Inflammatory macrophage treated with lipopolysaccharide for 4 hours (primary cell): Measurements from ENCODE around the gene TXN2.
A peak's percentile ranks its signal among the peaks of the same experiment; 100 is the strongest.
"Not testable (repeated sequence)": the region's sequence is repeated elsewhere in the genome, so short reads cannot be mapped to it uniquely, and the experiment has no call there.

ENCODE experiments used
- DNase-seq: peaks from one replicate; pipeline ENCODE4 v3.0.0-alpha.2; 2020

TXN2 gene

DNA sequence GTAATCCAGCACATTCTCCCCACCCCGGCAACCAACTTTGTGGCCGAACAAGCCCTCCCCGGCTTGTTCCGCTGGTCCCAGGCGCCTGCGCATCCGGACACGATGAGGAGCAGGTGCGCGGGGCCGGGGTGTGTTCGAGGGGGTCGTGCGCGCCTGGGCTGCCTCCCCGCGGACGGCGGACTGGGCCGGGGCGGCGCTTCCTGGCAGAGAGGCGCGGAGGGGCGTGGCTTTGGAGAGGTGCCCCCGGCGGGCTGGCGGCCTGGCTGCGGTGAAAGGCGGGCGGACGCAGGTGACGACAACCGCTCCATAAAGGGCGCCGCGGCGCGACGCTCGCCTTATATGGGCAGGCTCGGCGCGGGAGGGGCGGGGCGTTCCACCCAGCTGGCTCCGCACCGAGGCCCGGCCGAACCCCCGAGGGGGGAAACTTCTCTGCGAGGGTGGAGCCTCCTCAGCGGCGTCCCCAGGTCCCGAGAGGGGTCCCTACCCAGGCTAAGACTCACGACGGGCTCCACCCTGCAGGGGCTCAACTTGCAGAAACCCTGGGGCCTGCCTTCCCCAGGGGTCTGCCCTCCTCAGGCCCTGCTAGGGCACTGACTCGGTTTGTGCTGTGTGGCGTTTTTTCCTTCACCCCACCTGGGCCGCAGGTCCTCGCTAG lies 26.4 kb downstream of the TXN2 start:
- DNase-seq = peak; percentile 41

DNA sequence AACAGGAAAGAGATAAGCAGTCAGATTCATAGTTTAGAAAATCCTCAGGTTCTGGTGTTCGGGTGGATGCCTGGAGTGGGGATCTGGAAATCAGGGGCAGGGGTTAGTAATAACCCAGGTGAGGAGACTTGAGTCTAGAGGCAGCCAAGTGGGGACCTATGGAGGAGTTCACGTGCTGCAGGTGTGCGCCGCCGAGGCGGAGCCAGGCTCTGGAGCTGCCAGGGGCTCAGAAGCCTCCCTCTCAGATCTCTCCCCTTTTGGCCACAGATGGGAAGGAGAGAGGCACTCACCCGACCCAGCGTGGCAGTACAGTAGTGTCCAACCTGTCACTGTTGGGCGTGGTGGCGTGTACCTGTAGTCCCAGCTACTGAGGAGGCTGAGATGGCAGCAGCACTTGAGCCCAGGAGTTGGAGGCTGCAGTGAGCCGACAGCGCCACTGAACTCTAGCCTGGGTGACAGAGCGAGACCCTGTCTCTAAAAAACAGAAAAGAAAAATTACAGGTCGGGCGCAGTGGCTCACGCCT lies 27.5 kb downstream of the TXN2 start:
- no peak for DNase-seq

- DNase-seq = not testable (repeated sequence)
Observed at GRCh38 chr22:36452978-36453607, 28.3 kb downstream of the TXN2 start.

GRCh38 chr22:36452250-36452977 lies 29.0 kb downstream of the TXN2 start:
- DNase-seq = no peak

- not testable (repeated sequence) for DNase-seq
Observed at GRCh38 chr22:36450923-36451322, 30.5 kb downstream of the TXN2 start.

GRCh38 chr22:36449596-36450175 lies 31.8 kb downstream of the TXN2 start:
- no peak for DNase-seq

- peak; percentile 26 for DNase-seq
Observed at GRCh38 chr22:36447632-36448031, 33.8 kb downstream of the TXN2 start.

GRCh38 chr22:36445158-36445668 lies 36.2 kb downstream of the TXN2 start:
- no peak for DNase-seq

DNA sequence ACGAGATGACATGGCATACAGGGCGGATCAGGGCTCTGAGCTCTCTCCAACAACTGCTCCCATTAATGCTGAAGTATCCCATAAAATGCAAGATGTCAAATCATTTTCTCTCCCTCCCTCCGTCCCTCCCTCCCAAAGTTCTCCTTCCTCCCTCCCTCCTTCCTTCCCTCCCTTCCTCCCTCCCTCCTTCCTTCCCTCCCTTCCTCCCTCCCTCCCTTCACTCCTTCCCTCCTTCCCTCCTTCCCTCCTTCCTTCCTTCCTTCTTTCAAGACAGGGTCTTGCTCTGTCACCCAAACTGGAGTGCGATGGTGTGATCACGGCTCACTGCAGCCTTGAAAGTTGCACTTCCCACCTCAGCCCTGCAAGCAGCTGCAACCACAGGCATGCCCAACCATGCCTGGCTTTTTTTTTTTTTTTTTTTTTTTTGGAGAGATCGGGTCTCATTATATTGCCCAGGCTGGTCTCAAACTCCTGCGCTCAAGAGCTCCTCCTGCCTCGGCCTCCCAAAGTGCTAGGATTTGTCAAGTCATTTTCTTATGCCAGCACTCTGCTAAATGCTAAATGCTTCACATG lies 38.2 kb downstream of the TXN2 start:
- DNase-seq = no peak

DNA sequence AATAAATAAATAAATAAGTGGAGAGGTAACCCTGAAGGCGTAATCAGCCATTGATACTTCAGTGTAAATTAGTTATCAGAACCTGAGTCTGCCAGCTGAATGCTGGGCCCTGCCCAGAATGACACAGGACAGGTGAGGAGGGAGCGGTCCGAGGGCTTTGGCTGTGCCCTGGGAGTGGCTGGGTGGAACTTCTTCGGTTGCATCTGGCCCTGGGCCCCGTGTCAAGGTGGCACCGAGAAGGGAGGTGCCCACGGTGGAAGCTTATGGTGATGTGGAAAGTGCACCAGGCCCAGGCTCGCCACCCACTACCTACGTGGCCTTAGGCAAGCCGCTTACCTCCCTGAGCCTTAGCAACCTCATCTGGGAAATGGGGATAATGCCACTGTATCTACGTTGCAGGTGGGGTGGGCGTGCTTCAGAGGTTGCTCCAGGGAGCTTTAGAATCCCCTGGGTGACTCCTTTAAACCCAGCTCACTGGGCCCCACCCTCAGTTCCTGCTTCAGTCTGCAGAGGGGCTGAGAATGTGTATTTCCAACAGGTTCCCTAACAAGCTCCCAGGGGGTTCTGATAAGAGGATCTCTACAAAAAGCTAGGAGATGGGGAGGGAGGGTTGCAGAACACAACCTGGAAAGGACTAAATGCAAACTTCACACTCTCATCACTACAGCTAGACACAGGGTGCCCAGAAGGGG lies 38.8 kb downstream of the TXN2 start:
- DNase-seq = no peak

- DNase-seq = no peak
Observed at GRCh38 chr22:36440429-36441002, 40.9 kb downstream of the TXN2 start.

- DNase-seq = peak; percentile 65
Observed at GRCh38 chr22:36439481-36440271, 41.8 kb downstream of the TXN2 start.

- DNase-seq = no peak
Observed at GRCh38 chr22:36435516-36436415, 45.7 kb downstream of the TXN2 start.

GRCh38 chr22:36433318-36434231 lies 47.9 kb downstream of the TXN2 start:
- no peak for DNase-seq

GRCh38 chr22:36432592-36433317 lies 48.7 kb downstream of the TXN2 start:
- DNase-seq = no peak

- no peak for DNase-seq
Observed at GRCh38 chr22:36431977-36432376, 49.5 kb downstream of the TXN2 start.

- DNase-seq = no peak
Observed at GRCh38 chr22:36430863-36431262, 50.6 kb downstream of the TXN2 start.

- not testable (repeated sequence) for DNase-seq
Observed at GRCh38 chr22:36427952-36428351, 53.5 kb downstream of the TXN2 start.
